HG02970 (cell line): ENCODE results near the gene DAD1.
A peak's percentile ranks its signal among the peaks of the same experiment; 100 is the strongest.
"Not testable (repeated sequence)": the region's sequence is repeated elsewhere in the genome, so short reads cannot be mapped to it uniquely, and the experiment has no call there.

ENCODE experiments used
- ATAC-seq: cut with Tn5 transposase; IDR thresholded peaks from one replicate; pipeline ENCODE4 v1.9.1; 2021; ENCODE audit warnings: mild to moderate bottlenecking, moderate library complexity, moderate number of reproducible peaks; ENCODE audit not compliant: unreplicated experiment, low FRiP score

DAD1 gene

GRCh38 chr14:22553861-22554497, 35.0 kb downstream of the DAD1 start:
- not testable (repeated sequence) for ATAC-seq

GRCh38 chr14:22553445-22553844, 35.6 kb downstream of the DAD1 start:
- ATAC-seq = no peak

DNA sequence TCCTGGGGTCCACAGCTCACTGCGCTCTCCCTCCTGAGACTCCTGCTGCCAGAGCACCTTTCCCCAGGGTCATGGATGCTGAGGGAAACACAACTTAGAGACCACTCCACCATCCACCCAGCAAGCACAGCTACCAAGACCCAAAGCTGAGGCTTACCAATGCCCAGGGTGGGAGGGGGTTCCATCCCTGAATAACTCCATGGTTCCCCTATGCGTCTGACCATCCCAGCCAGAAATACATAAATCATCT, 36.3 kb downstream of the DAD1 start:
- ATAC-seq = no peak

GRCh38 chr14:22552001-22552826, 36.8 kb downstream of the DAD1 start:
- no peak for ATAC-seq

GRCh38 chr14:22551605-22551997, 37.4 kb downstream of the DAD1 start:
- ATAC-seq = no peak

DNA sequence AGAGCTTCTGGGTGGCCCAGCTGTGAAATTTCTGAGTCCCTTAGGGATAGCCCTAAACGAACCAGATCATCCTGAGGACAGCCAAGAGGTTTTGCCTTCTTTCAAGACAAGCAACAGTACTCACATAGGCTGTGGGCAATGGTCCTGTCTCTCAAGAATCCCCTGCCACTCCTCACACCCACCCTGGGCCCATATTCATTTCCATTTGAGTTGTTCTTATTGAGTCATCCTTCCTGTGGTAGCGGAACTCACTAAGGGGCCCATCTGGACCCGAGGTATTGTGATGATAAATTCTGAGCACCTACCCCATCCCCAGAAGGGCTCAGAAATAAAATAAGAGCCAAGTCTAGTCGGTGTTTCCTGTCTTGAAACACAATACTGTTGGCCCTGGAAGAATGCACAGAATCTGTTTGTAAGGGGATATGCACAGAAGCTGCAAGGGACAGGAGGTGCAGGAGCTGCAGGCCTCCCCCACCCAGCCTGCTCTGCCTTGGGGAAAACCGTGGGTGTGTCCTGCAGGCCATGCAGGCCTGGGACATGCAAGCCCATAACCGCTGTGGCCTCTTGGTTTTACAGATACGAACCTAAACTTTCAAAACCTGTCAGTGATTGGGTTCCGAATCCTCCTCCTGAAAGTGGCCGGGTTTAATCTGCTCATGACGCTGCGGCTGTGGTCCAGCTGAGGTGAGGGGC, 38.9 kb downstream of the DAD1 start:
- ATAC-seq = peak; percentile 57

DNA sequence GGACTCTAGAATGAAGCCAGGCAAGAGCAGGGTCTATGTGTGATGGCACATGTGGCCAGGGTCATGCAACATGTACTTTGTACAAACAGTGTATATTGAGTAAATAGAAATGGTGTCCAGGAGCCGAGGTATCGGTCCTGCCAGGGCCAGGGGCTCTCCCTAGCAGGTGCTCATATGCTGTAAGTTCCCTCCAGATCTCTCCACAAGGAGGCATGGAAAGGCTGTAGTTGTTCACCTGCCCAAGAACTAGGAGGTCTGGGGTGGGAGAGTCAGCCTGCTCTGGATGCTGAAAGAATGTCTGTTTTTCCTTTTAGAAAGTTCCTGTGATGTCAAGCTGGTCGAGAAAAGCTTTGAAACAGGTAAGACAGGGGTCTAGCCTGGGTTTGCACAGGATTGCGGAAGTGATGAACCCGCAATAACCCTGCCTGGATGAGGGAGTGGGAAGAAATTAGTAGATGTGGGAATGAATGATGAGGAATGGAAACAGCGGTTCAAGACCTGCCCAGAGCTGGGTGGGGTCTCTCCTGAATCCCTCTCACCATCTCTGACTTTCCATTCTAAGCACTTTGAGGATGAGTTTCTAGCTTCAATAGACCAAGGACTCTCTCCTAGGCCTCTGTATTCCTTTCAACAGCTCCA, 39.6 kb downstream of the DAD1 start:
- ATAC-seq = no peak

GRCh38 chr14:22547948-22548750, 40.9 kb downstream of the DAD1 start:
- ATAC-seq = no peak

DNA sequence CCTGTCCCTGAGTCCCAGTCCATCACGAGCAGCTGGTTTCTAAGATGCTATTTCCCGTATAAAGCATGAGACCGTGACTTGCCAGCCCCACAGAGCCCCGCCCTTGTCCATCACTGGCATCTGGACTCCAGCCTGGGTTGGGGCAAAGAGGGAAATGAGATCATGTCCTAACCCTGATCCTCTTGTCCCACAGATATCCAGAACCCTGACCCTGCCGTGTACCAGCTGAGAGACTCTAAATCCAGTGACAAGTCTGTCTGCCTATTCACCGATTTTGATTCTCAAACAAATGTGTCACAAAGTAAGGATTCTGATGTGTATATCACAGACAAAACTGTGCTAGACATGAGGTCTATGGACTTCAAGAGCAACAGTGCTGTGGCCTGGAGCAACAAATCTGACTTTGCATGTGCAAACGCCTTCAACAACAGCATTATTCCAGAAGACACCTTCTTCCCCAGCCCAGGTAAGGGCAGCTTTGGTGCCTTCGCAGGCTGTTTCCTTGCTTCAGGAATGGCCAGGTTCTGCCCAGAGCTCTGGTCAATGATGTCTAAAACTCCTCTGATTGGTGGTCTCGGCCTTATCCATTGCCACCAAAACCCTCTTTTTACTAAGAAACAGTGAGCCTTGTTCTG, 41.6 kb downstream of the DAD1 start:
- ATAC-seq = no peak

DNA sequence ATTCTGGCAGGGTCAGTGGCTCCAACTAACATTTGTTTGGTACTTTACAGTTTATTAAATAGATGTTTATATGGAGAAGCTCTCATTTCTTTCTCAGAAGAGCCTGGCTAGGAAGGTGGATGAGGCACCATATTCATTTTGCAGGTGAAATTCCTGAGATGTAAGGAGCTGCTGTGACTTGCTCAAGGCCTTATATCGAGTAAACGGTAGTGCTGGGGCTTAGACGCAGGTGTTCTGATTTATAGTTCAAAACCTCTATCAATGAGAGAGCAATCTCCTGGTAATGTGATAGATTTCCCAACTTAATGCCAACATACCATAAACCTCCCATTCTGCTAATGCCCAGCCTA, 42.3 kb downstream of the DAD1 start:
- no peak for ATAC-seq

DNA sequence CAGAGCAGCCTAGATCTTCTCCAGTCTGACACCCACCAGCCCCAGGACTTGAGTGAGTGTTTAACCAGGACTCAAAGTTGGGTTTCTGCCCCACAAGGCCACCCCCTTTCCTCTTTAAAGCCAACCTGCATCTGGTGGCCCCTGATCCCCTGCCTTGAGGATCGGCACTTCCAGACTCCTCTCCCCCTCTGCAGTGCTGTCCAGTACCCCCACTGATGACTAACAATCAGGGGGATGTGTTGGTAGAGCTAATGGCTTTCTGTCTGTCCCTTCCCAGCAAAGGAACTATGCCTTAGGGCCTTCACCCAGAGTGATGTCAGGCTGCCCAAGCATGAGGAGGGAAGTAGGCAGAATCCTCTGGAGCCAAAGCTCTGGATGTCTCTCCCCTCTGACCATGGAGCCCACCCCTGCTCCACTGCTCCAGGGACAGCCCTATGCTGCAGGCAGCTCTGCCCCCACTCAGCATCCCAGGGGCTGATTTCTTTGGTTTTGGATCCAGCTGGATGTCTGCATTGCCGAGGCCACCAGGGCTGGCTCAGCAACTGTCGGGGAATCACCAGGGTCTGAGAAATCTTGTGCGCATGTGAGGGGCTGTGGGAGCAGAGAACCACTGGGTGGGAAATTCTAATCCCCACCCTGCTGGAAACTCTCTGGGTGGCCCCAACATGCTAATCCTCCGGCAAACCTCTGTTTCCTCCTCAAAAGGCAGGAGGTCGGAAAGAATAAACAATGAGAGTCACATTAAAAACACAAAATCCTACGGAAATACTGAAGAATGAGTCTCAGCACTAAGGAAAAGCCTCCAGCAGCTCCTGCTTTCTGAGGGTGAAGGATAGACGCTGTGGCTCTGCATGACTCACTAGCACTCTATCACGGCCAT, 42.9 kb downstream of the DAD1 start:
- no peak for ATAC-seq

DNA sequence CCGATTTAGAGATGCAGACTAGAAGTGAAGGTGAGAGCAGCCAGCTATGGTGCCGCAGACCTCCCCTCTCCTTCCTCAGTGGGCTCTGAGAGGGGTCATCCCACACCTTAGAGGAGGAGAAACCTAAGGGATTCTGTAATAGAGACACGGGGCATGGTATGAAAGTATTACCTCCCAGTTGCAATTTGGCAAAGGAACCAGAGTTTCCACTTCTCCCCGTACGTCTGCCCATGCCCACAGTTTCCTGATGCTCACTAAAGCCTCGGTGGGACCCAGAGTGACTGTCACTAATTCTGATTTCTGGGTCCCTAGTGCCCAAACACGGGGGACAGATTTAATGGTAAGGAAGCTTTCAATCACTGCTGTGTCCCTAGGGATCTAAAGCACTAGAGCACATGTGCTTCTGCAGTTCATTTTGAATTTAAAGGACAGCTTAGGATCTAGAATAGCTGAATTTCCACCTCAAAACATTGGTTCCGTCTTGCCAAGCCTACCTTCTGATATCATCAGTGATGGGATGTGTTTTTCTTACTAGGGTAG, 44.1 kb downstream of the DAD1 start:
- ATAC-seq = no peak

DNA sequence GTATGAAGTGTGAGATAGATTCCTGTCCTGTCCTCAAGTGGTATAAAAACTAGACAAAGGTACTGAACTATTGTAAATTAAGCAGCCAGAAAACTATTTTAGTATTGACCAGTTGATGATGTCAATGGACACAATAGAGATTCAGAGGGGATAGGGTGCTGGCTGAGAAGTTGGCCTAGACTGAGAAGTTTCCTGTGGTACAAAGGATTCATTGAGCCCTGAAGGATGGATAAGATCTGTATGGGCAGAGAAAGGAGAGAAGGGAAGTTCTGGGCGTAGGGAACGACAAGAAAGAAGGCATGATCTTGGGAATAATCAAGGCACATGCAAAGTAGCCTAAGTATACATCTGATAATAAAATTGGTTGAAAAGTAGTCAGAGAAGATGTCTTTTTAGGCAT, 44.6 kb downstream of the DAD1 start:
- ATAC-seq = no peak

GRCh38 chr14:22543570-22544357, 45.3 kb downstream of the DAD1 start:
- ATAC-seq = not testable (repeated sequence)

- no peak for ATAC-seq
Observed at GRCh38 chr14:22542360-22542759, 46.7 kb downstream of the DAD1 start.

GRCh38 chr14:22541721-22542120, 47.3 kb downstream of the DAD1 start:
- no peak for ATAC-seq

- no peak for ATAC-seq
Observed at GRCh38 chr14:22540811-22541360, 48.1 kb downstream of the DAD1 start.

DNA sequence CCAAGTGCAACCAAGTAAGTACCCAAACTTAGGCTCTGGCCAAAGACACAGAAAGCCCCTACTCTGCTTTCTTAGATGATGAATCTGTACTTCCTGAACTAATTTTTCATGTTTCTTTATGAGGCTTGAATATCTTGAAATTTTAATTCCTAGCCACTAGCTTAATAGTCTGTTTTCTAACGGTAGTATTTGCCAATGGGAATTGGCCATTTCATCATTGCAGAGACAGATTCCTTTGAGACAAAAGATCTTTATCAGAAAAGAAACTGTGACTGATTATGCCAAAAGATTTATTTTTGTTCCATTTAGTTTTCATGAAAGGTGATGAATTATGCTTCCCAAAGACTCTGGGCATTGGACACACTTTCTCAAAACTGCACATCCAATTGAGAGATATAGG, 48.7 kb downstream of the DAD1 start:
- ATAC-seq = no peak
